Measurements from ENCODE around the gene CD6.

GRCh38 chr11:60985501-60985900, 14.0 kb downstream of the CD6 start:
- TF ChIP-seq EZH2 (IDR thresholded peaks at IDR 0.05; ENCODE audit: insufficient read depth, low read length): no peak
- TF ChIP-seq CTCF (IDR thresholded peaks at IDR 0.05; ENCODE audit: insufficient read depth, low read depth, low read length): no peak
